Gastrocnemius medialis (tissue), 4 donors: Measurements from ENCODE around the gene DCAF5. TPM values are rescaled to one million over a fixed set of nuclear protein-coding genes. Genes with fewer than 3 reads are reported as not detected.
A peak's percentile ranks its signal among the peaks of the same experiment; 100 is the strongest.

ENCODE experiments used
- ATAC-seq, 2 donors: fragments of 150-250 bp; one replicate each; pipeline ENCODE4 v1.9.1; 2016
- DNase-seq, 2 donors: peaks; one replicate each; pipeline ENCODE4 v3.0.0-alpha.2; 2019
- H3K27ac ChIP-seq, 4 donors: fragments of 200-600 bp; sonication (generic); 1 replicate in 1 of 4; 2 replicates in 3 of 4; pipeline ENCODE4 v1.5.1; 2016 to 2018; ENCODE audit warnings: mild to moderate bottlenecking in 2 of 4, moderate library complexity in 1 of 4
- H3K27me3 ChIP-seq, 3 donors: fragments of 200-600 bp; sonication (generic) in 2 of 3; 1 replicate in 1 of 3; 2 replicates in 2 of 3; pipeline versions ENCODE4 v1.5.1 to v1.6.0; 2016 to 2019; ENCODE audit warnings: mild to moderate bottlenecking in 1 of 3, moderate library complexity in 1 of 3
- H3K36me3 ChIP-seq, 2 donors: fragments of 200-600 bp; sonication (generic) in 1 of 2; one replicate each; pipeline ENCODE4 v1.5.1; 2017 to 2018
- H3K4me1 ChIP-seq, 2 donors: fragments of 200-600 bp; sonication (generic) in 1 of 2; one replicate each; pipeline ENCODE4 v1.5.1; 2016 to 2017; ENCODE audit warnings: mild to moderate bottlenecking in 2 of 2
- H3K4me3 ChIP-seq, 4 donors: fragments of 200-600 bp; sonication (generic) in 3 of 4; 1 replicate in 1 of 4; 2 replicates in 3 of 4; pipeline ENCODE4 v1.5.1; 2016 to 2019; ENCODE audit warnings: mild to moderate bottlenecking in 2 of 4
- H3K9me3 ChIP-seq, 3 donors: fragments of 200-600 bp; sonication (generic) in 2 of 3; 1 replicate in 1 of 3; 2 replicates in 2 of 3; pipeline ENCODE4 v1.5.1; 2016 to 2019
- POLR2A ChIP-seq, 2 donors: fragments of 450-650 bp; IDR thresholded peaks; one replicate each; pipeline ENCODE4 v1.6.1; 2017; ENCODE audit warnings: antibody characterized with exemption in 2 of 2, mild to moderate bottlenecking in 2 of 2, moderate library complexity in 2 of 2
- in situ Hi-C, 4 donors: fragments of 200-750 bp; cut with MboI; loops; one replicate each; pipeline versions ENCODE4 v1.15.0 to v1.8.0; 2017; ENCODE audit warnings: low sequenced_read_pairs in 4 of 4
- intact Hi-C: fragments of 100-400 bp; cut with DNase I; formaldehyde crosslinking; loops from one replicate; pipeline ENCODE4 v1.15.1; 2023; ENCODE audit warnings: low total_unique reads
- total RNA-seq, 4 donors: library from RNA; depleted of rRNA; stranded (reverse); fragments of >200 nt; gene quantifications; one replicate each; pipeline versions ENCODE4 v1.1.0 to v1.2.3, GENCODE V29; 2016
- TF ChIP-seq, protein P1 (sequence below), 5 experiments: fragments of 450-650 bp in 3 of 5; fragments of 200-600 bp in 2 of 5; sonication (generic) in 2 of 5; IDR thresholded peaks in 4 of 5; conservative IDR thresholded peaks in 1 of 5; 1 replicate in 4 of 5; 2 replicates in 1 of 5; pipeline ENCODE4 v1.5.1; 2016 to 2019; ENCODE audit warnings: antibody characterized with exemption in 5 of 5, mild to moderate bottlenecking in 3 of 5, moderate library complexity in 3 of 5

The DCAF5 gene
- total RNA-seq, 4 donors from 2014 or later: 45.9 to 96.6 (median 66.8) TPM

DNA sequence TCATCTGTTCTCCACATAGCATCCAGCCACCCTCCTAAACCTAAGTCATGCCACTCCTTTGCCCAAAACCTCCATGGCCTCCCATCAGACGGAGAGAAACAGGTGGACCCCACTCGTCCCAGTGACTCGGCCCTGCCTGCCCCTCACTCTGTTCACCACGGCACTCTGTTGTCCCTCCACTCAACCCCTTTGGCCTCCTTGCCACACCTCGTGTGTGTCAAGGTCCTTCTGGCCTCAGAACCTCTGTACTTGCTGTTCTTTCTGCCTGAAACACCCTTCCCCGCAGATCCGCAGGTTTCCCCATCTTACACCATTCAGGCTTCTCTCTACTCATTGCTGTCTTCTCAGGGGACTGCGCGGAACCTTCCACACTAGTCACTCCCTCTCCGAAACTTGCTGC is 149.3 kb downstream of the DCAF5 start:
- Histone ChIP-seq H3K27ac (no peak overlapping the region), H3K27me3 (no peaks in the 10 kb centered on the region), H3K9me3 (no peaks in the 10 kb centered on the region), H3K36me3 (no peaks in the 10 kb centered on the region), H3K4me3 (no peak overlapping the region), H3K4me1 (no peaks in the 10 kb centered on the region)
- ATAC-seq (no peak), DNase-seq (no peak)
- TF ChIP-seq POLR2A (IDR thresholded peaks at IDR 0.05): no peak
- TF ChIP-seq, protein P1, sequence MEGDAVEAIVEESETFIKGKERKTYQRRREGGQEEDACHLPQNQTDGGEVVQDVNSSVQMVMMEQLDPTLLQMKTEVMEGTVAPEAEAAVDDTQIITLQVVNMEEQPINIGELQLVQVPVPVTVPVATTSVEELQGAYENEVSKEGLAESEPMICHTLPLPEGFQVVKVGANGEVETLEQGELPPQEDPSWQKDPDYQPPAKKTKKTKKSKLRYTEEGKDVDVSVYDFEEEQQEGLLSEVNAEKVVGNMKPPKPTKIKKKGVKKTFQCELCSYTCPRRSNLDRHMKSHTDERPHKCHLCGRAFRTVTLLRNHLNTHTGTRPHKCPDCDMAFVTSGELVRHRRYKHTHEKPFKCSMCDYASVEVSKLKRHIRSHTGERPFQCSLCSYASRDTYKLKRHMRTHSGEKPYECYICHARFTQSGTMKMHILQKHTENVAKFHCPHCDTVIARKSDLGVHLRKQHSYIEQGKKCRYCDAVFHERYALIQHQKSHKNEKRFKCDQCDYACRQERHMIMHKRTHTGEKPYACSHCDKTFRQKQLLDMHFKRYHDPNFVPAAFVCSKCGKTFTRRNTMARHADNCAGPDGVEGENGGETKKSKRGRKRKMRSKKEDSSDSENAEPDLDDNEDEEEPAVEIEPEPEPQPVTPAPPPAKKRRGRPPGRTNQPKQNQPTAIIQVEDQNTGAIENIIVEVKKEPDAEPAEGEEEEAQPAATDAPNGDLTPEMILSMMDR (IDR thresholded peaks at IDR 0.05 in 4 of 5, conservative IDR thresholded peaks at IDR 0.05 in 1 of 5): no peak
- in situ Hi-C loops: no loop called here
- intact Hi-C loops: no loop called here

DNA sequence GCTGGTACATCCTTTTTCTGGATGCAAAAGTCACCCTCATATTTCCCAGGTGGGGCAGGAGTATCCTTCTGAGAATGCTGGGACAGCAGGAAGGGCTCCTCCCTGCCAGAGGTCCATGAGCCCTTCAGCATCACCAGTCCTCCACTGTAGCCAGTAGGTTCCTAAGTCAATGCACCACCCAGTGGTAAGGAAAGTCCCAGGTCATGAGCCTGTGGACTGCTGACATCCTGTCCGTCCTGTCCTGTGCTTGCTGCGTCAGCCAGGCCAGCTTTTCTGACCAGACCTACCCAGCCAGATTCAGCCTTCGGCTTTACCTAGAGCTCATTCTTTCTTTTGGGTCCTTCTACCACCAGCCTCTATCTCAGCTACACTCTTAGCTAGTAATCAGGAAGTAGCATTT is 150.8 kb downstream of the DCAF5 start:
- Histone ChIP-seq H3K27ac (no peak overlapping the region), H3K4me1 (no peaks in the 10 kb centered on the region), H3K36me3 (no peaks in the 10 kb centered on the region), H3K9me3 (no peaks in the 10 kb centered on the region), H3K4me3 (no peak overlapping the region), H3K27me3 (no peaks in the 10 kb centered on the region)
- no peak for DNase-seq
- in situ Hi-C loops: no loop called here
- TF ChIP-seq, protein P1 (IDR thresholded peaks at IDR 0.05 in 4 of 5, conservative IDR thresholded peaks at IDR 0.05 in 1 of 5): peak in 2 of 5 experiments; percentile 30 to 36
- no peak for TF ChIP-seq POLR2A (IDR thresholded peaks at IDR 0.05)
- peak in 1 of 2 donors; percentile 66 for ATAC-seq
- intact Hi-C loops: loop anchor here (1.0 kb wide), 1 partner anchor 91 kb away; no protein-coding TSS in a partner anchor

DNA sequence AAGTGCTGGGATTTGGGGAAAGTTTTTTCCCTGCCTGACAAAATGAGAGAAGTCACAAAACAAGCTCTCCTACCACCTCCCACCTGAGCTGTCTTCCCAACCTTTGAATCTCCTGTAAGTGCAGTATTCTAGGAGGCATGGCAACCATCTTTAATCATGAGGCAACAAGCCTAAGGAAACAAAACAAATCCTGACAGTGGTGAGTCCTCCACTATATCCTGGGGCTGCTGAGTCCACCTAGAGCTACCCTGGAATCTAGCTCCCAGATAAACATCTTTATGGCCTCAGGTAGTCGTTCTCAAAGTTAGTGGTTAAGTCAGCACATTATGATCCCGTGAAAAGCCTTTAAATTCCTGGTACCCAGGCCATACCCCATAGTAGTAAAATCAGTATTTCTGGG is 151.5 kb downstream of the DCAF5 start:
- Histone ChIP-seq H3K4me1 (no peaks in the 10 kb centered on the region), H3K27me3 (no peaks in the 10 kb centered on the region), H3K36me3 (no peaks in the 10 kb centered on the region), H3K9me3 (no peaks in the 10 kb centered on the region), H3K27ac (no peak overlapping the region), H3K4me3 (no peak overlapping the region)
- TF ChIP-seq POLR2A (IDR thresholded peaks at IDR 0.05): no peak
- TF ChIP-seq, protein P1 (IDR thresholded peaks at IDR 0.05 in 4 of 5, conservative IDR thresholded peaks at IDR 0.05 in 1 of 5): no peak
- in situ Hi-C loops: no loop called here
- intact Hi-C loops: no loop called here
- DNase-seq (no peak), ATAC-seq (no peak)

Other genes with a start within 250 kb of the DCAF5 start
- gene ACTN1, start 173.8 kb downstream of the DCAF5 start, total RNA-seq: 10 to 100 TPM; 10.0 to 17.3 (median 14.1) TPM
- 10 to 100 TPM; 13.7 to 19.7 (median 16.5) TPM for gene EXD2, start 38.4 kb upstream of the DCAF5 start, total RNA-seq
- gene GALNT16, start 107.0 kb upstream of the DCAF5 start, total RNA-seq: 1 to 10 TPM in 2 of 4 donors, under 1 TPM in 2; 0.15 to 2.7 (median 1.7) TPM
- 10 to 100 TPM; 46.7 to 49.2 (median 48.1) TPM for gene ERH, start 245.2 kb upstream of the DCAF5 start, total RNA-seq
- gene SLC39A9, start 245.6 kb upstream of the DCAF5 start, total RNA-seq: 10 to 100 TPM; 20.6 to 23.2 (median 21.8) TPM